Measurements from ENCODE around the gene CHRNA5. TPM values are rescaled to one million over a fixed set of nuclear protein-coding genes. Genes with fewer than 3 reads are reported as not detected.

CHRNA5 gene
- total RNA-seq, 1 experiment from 2014 or later: 11.7 TPM

DNA sequence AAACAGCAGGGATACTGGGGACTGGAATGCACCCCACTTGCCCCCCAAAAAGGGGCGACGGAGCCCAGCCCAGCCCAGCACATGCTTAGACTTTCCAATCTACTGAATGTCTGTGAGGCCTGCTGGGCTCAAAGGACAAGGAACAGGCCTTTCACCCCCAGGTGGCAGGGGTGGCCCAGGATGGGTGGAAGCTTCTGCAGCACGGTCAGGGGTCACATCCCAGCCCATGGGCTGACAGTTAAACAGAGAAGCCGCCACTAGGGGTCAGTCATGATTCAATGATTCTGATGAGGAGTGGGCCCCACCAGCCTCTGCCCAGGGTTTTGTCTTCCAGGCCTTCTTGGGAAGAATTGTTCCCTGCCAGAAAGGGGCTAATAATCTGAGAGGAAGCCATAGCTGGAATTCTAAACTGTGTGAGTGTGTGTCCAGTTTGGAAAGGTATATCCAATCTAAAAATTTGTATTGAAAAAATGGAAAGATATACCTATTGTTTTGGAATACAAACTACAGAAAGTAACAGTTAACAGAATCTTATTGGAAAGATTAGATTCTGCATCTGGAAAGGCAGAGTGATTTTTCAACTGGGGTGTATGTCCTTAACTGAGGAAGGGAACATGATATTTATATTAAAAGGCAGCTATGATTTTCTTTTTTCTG, 73.5 kb downstream of the CHRNA5 start:
- DNase-seq (ENCODE audit: low read depth): peak; percentile 42

- DNase-seq (ENCODE audit: low read depth): no peak
Observed at GRCh38 chr15:78640527-78641101, 75.3 kb downstream of the CHRNA5 start.

DNA sequence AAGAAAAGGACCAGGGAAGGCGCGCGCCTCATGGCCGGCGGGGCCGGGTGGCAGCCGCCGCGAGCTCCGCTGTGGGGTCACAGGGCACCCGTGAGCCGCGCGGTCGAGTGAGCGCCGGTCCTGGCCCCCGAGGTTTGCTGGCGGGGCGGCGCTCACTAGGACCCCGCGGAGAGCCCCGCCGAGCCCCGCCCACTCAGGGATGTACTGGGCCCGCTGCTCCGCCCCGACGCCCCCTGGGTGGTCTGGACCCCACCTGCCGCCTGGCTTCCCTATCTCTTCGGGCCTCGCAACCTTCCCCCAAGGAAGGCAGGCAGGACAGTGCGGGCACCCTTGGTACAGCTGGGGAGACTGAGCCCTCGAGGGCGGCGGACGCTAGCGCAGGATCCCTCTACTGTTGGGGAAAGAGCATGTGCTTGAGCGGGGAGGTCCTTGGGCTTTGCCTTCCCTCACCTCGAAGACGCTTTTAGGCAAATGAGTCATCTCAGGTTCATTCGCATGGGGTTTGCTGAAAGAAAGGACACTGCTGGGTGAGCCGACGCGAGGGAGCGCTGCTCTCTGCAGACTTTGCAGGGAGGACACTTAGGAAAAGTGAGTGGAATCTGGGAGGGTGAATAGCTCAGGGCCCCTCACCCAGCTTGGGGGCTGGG, 75.9 kb downstream of the CHRNA5 start, which contains the start of gene CHRNB4:
Gene CHRNB4, minus strand, starts transcription at position 109 of the 647 bp plus-strand sequence. Its CDS starts 77 bp downstream, at position 32.
- no peak for DNase-seq (ENCODE audit: low read depth)

DNA sequence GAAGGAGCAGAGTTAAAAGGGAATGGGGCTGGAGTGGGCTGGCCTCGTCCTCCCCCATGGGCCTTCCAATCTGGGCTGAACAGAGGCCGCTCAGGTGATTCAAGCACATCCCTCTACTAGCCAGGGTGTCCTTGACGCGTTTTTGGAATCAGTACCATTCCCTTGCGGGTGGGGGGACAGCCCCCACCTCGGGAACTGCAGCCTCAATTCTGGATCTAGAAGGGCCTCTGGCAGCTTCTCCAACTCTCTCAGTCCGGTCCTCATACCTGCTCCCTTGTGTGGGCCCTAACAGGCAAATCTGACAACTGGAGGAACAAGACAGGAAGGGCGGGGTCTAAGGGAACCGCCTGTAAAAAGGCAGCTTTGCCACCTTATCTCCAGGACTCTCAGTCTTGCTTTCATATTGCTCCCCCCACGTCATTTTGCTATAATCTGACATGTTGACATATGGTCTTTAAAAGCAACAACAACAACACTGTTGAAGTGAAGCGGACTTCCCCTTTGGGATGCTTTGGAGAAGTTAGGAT, 76.5 kb downstream of the CHRNA5 start:
- DNase-seq (ENCODE audit: low read depth): no peak

DNA sequence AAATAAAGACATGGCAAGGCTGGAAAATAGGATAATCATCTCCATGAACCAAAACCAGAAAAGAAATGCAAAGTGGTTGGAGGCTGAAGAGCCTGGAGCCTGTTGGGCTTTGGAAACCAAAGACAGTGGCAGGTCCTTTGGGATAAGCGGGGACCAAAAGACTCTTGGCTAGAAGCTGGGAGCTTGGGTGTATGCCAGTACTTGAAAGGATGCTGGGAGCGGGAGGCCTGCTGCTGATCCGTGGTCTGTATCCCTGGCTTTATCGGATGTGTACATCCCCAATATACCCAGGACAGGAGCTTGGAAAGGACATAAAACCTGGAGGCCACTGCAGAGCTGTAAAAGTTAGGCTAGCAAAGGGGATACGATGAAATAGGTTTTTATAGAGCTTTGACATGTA, 77.0 kb downstream of the CHRNA5 start:
- no peak for DNase-seq (ENCODE audit: low read depth)

Other genes starting within 250 kb of the CHRNA5 start
- gene CRABP1, start 225.2 kb upstream of the CHRNA5 start, total RNA-seq (2014; rRNA removed; shearing (Covaris generic)): 0.29 TPM in 1 of 2 replicates, not detected in the other
- gene IREB2, start 127.3 kb upstream of the CHRNA5 start, total RNA-seq (2014; rRNA removed; shearing (Covaris generic)): 18.2 and 24.3 TPM in 2 replicates
- gene HYKK, start 57.9 kb upstream of the CHRNA5 start, total RNA-seq (2014; rRNA removed; shearing (Covaris generic)): 4.5 and 6.8 TPM in 2 replicates
- gene PSMA4, start 25.1 kb upstream of the CHRNA5 start, total RNA-seq (2014; rRNA removed; shearing (Covaris generic)): 584 and 708 TPM in 2 replicates
- gene CHRNA3, start 55.5 kb downstream of the CHRNA5 start, total RNA-seq (2014; rRNA removed; shearing (Covaris generic)): not detected in 2 replicates
- not detected in 2 replicates for gene CHRNB4, start 75.7 kb downstream of the CHRNA5 start, total RNA-seq (2014; rRNA removed; shearing (Covaris generic))
- 6.8 and 9.7 TPM in 2 replicates for gene ADAMTS7, start 245.9 kb downstream of the CHRNA5 start, total RNA-seq (2014; rRNA removed; shearing (Covaris generic))